SK-N-SH (cell line): ENCODE results near the gene C11orf86. TPM values are rescaled to one million over a fixed set of nuclear protein-coding genes. Genes with fewer than 3 reads are reported as not detected.
A peak's percentile ranks its signal among the peaks of the same experiment; 100 is the strongest.

Source experiments
- CTCF ChIA-PET: fragments of 300-600, 350-600 bp; formaldehyde crosslinking; extraction: SDS; loops from one replicate; lab custom pipeline; 2021; lab: Yijun Ruan, JAX
- POLR2A ChIA-PET: fragments of 350-600 bp; sonication (Branson Sonifier 250); formaldehyde crosslinking; extraction: SDS; loops from one replicate; lab custom pipeline; 2020; ENCODE audit warnings: antibody characterized with exemption, inconsistent platforms; lab: Yijun Ruan, JAX
- DNase-seq: peaks from one replicate; pipeline ENCODE4 v3.0.0; 2012
- H2AFZ ChIP-seq: fragments of 200-600 bp; sonication (generic); 2 replicates; pipeline ENCODE4 v1.8.1; 2016; ENCODE audit warnings: antibody characterized with exemption, mild to moderate bottlenecking, low read depth
- H3F3A ChIP-seq: fragments of 200-600 bp; sonication (generic); replicated peaks from 2 replicates; pipeline ENCODE3; 2016; ENCODE audit warnings: antibody characterized with exemption, mild to moderate bottlenecking; ENCODE audit not compliant: insufficient read depth
- H3K27ac ChIP-seq, 2 experiments: fragments of 200-500 bp in 1 of 2; fragments of 200-600 bp in 1 of 2; sonication (Bioruptor generic) in 1 of 2; sonication (generic), shearing (Covaris generic) in 1 of 2; 2 replicates each; pipeline versions ENCODE4 v1.5.1 to v1.6.1; 2014 to 2016; ENCODE audit warnings: low read depth in 2 of 2, inconsistent platforms in 1 of 2, low read length in 1 of 2, mild to moderate bottlenecking in 1 of 2, mixed read lengths in 1 of 2
- H3K27me3 ChIP-seq: fragments of 200-600 bp; sonication (generic), shearing (Covaris generic); 2 replicates; pipeline ENCODE4 v1.6.1; 2016; ENCODE audit warnings: mixed run types; ENCODE audit not compliant: insufficient read depth
- H3K36me3 ChIP-seq, 2 experiments: fragments of 200-500 bp in 1 of 2; fragments of 200-600 bp in 1 of 2; sonication (Bioruptor generic) in 1 of 2; sonication (generic) in 1 of 2; replicated peaks in 1 of 2; 2 replicates each; pipeline versions ENCODE3 to v1.5.1; 2014 to 2016; ENCODE audit warnings: low read length in 1 of 2, mild to moderate bottlenecking in 1 of 2; ENCODE audit not compliant: insufficient read depth in 2 of 2, control insufficient read depth in 1 of 2
- H3K4me1 ChIP-seq, 2 experiments: fragments of 200-500 bp in 1 of 2; fragments of 200-600 bp in 1 of 2; sonication (Bioruptor generic) in 1 of 2; sonication (generic), shearing (Covaris generic) in 1 of 2; 2 replicates each; pipeline versions ENCODE4 v1.5.1 to v1.6.1; 2014 to 2016; ENCODE audit warnings: low read depth in 1 of 2, low read length in 1 of 2, mixed run types in 1 of 2; ENCODE audit not compliant: insufficient read depth in 2 of 2, control insufficient read depth in 1 of 2
- H3K4me2 ChIP-seq: fragments of 200-600 bp; sonication (generic), shearing (Covaris generic); 2 replicates; pipeline ENCODE4 v1.6.1; 2017; ENCODE audit warnings: mixed run types
- H3K4me3 ChIP-seq, 2 experiments: fragments of 200-500 bp in 1 of 2; fragments of 200-600 bp in 1 of 2; sonication (Bioruptor generic) in 1 of 2; sonication (generic), shearing (Covaris generic) in 1 of 2; 2 replicates each; pipeline versions ENCODE4 v1.5.1 to v1.8.1; 2014 to 2016; ENCODE audit warnings: low read depth in 2 of 2, inconsistent platforms in 1 of 2, low read length in 1 of 2, mild to moderate bottlenecking in 1 of 2, mixed read lengths in 1 of 2, moderate library complexity in 1 of 2
- H3K79me2 ChIP-seq: fragments of 200-600 bp; sonication (generic); 2 replicates; pipeline ENCODE4 v1.8.1; 2017; ENCODE audit warnings: mild to moderate bottlenecking; ENCODE audit not compliant: insufficient read depth
- H3K9ac ChIP-seq: fragments of 200-600 bp; sonication (generic); 2 replicates; pipeline ENCODE4 v1.6.1; 2017; ENCODE audit warnings: mixed run types
- H3K9me2 ChIP-seq: fragments of 200-600 bp; sonication (generic); 2 replicates; pipeline ENCODE4 v1.6.1; 2017; ENCODE audit warnings: mixed run types
- H3K9me3 ChIP-seq: fragments of 200-600 bp; sonication (generic); 2 replicates; pipeline ENCODE4 v1.6.1; 2017; ENCODE audit warnings: mixed run types, mild to moderate bottlenecking, moderate library complexity
- H4K20me1 ChIP-seq: fragments of 200-600 bp; sonication (generic); 2 replicates; pipeline ENCODE4 v1.6.1; 2017; ENCODE audit warnings: mild to moderate bottlenecking, mixed run types; ENCODE audit not compliant: insufficient read depth
- EZH2phosphoT487 ChIP-seq: fragments of 200-600 bp; sonication (generic); IDR thresholded peaks from 2 replicates; pipeline ENCODE4 v1.6.1; 2017; ENCODE audit warnings: low read depth, mixed run types, mild to moderate bottlenecking, antibody characterized with exemption, moderate library complexity, borderline replicate concordance
- FOSL2 ChIP-seq: IDR thresholded peaks from 2 replicates; pipeline ENCODE4 v1.4.0; 2012; ENCODE audit warnings: low read depth, mild to moderate bottlenecking, moderate library complexity, borderline replicate concordance
- GABPA ChIP-seq: IDR thresholded peaks from 2 replicates; pipeline ENCODE4 v1.4.0; 2012; ENCODE audit warnings: low read depth, mild to moderate bottlenecking
- GATA2 ChIP-seq: sonication (generic); formaldehyde crosslinking; IDR thresholded peaks from 2 replicates; pipeline ENCODE4 v1.5.0; 2020; ENCODE audit warnings: mild to moderate bottlenecking, missing genetic modification reagents
- JUND ChIP-seq: IDR thresholded peaks from 2 replicates; pipeline ENCODE4 v1.4.0; 2012
- NFIC ChIP-seq: IDR thresholded peaks from 2 replicates; pipeline ENCODE4 v1.4.0; 2012; ENCODE audit warnings: borderline replicate concordance
- RXRA ChIP-seq: IDR thresholded peaks from 2 replicates; pipeline ENCODE4 v1.4.0; 2012; ENCODE audit warnings: low read depth, mild to moderate bottlenecking, borderline replicate concordance
- TCF12 ChIP-seq: IDR thresholded peaks from 2 replicates; pipeline ENCODE4 v1.4.0; 2012
- TEAD4 ChIP-seq: IDR thresholded peaks from 2 replicates; pipeline ENCODE4 v1.4.0; 2012; ENCODE audit warnings: mild to moderate bottlenecking, borderline replicate concordance; ENCODE audit not compliant: insufficient read depth
- YY1 ChIP-seq: IDR thresholded peaks from 2 replicates; pipeline ENCODE4 v1.4.0; 2012; ENCODE audit warnings: low read depth, mild to moderate bottlenecking
- WGBS: methylation state at CpG from one replicate; pipeline ENCODE4 v1.1.6; 2017; ENCODE audit warnings: low lambda C conversion rate; 5-methylcytosine and 5-hydroxymethylcytosine counted together
- polyA plus RNA-seq, 3 experiments: library from polyadenylated mRNA; depleted of rRNA; stranded (reverse); fragments of >200 nt; gene quantifications; 2 replicates each; pipeline ENCODE4 v1.2.3, GENCODE V29; 2012
- TF ChIP-seq, protein P1 (sequence below): IDR thresholded peaks from 2 replicates; pipeline ENCODE4 v1.4.0; 2012; ENCODE audit warnings: low read depth, borderline replicate concordance
- TF ChIP-seq, protein P2 (sequence below): fragments of 150-350 bp; IDR thresholded peaks from 2 replicates; pipeline ENCODE4 v1.6.1; 2016; ENCODE audit warnings: mild to moderate bottlenecking, low read depth, low read length
- TF ChIP-seq, protein P3 (sequence below): IDR thresholded peaks from 2 replicates; pipeline ENCODE4; 2012
- TF ChIP-seq, protein P4 (sequence below): fragments of 200-600 bp; sonication (generic); IDR thresholded peaks from 2 replicates; pipeline ENCODE4 v1.6.1; 2017; ENCODE audit warnings: antibody characterized with exemption, mild to moderate bottlenecking, moderate library complexity

The C11orf86 gene
- polyA plus RNA-seq, 1 of the 3 experiments (the other 2 are of a cell fraction): 0.08 TPM

DNA sequence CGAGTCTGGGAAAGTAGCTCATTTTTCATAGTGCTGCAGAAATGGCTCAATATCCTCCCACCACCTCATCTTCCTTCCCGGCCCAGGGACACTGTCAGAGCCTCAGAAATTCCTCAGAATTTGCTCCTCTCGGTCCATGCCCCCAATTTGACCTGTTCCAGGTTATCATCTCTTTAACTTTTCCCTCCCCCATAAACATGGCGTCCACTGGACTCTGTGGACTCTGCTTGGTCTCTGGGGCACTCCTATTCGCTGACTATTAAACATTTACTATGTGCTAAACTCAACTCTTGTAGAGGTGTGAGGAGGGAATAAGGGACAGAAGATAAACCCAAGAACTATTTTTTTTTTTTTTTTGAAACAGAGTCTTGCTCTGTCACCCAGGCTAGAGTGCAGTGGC is 8.8 kb upstream of the C11orf86 start (continued):
- TF ChIP-seq, protein P1, sequence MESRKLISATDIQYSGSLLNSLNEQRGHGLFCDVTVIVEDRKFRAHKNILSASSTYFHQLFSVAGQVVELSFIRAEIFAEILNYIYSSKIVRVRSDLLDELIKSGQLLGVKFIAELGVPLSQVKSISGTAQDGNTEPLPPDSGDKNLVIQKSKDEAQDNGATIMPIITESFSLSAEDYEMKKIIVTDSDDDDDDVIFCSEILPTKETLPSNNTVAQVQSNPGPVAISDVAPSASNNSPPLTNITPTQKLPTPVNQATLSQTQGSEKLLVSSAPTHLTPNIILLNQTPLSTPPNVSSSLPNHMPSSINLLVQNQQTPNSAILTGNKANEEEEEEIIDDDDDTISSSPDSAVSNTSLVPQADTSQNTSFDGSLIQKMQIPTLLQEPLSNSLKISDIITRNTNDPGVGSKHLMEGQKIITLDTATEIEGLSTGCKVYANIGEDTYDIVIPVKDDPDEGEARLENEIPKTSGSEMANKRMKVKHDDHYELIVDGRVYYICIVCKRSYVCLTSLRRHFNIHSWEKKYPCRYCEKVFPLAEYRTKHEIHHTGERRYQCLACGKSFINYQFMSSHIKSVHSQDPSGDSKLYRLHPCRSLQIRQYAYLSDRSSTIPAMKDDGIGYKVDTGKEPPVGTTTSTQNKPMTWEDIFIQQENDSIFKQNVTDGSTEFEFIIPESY: no peak
- no peak for TF ChIP-seq TEAD4
- TF ChIP-seq, protein P2, sequence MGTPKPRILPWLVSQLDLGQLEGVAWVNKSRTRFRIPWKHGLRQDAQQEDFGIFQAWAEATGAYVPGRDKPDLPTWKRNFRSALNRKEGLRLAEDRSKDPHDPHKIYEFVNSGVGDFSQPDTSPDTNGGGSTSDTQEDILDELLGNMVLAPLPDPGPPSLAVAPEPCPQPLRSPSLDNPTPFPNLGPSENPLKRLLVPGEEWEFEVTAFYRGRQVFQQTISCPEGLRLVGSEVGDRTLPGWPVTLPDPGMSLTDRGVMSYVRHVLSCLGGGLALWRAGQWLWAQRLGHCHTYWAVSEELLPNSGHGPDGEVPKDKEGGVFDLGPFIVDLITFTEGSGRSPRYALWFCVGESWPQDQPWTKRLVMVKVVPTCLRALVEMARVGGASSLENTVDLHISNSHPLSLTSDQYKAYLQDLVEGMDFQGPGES: no peak

DNA sequence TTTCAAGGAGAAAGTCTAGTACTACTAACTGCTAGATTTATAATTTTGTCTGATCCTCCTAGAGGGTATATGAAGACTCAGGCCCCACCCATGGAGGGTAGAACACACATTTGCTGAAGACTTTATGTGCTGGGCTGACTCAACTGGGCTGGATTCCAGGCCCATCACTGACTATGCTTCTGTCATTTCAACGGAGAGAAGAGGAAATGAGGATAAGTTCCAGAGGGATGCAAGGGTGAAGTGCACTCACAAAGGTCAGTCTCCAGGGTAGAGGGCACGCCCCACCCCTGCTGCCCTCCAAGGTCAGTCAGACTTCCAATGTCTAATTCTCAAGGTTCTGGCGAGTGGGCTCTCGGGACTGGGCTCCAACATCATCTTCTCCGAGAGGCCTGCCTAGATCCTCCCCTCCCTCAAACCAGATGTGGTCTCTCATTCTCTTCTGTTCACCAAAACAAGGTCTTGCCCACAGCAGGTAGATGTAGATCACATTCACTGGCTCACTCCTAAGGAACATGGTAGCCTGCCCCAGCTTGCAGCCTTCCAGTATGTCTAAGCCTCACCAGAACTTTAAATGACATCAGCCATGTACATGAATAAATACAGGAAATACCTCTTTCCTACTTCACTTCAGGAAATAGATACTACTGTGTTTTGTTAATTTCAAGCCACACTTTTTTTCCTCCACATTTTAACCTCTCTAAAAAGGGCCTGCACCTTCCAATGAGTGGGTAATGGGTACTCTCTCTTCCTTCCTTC is 7.3 kb upstream of the C11orf86 start:
- Histone ChIP-seq H3K9me2 (no peaks in the 10 kb centered on the region), H3K9me3 (no peaks in the 10 kb centered on the region), H3K9ac (peak overlapping the region; percentile 6; the same call in 1 of the 2 replicates), H3K27me3 (no peaks in the 10 kb centered on the region), H3K4me3 (no peak overlapping the region), H3K27ac (peak overlapping the region in 1 of 2 experiments; percentile 98; a peak in 2 of 4 replicates), H2AFZ (peak overlapping the region; percentile 1; the same call in 1 of the 2 replicates), H3K79me2 (no peaks in the 10 kb centered on the region), H4K20me1 (no peaks in the 10 kb centered on the region), H3F3A (peaks cover 38% of the 10 kb centered on the region), H3K4me2 (peak overlapping the region; percentile 30; the same call in 1 of the 2 replicates), H3K36me3 (no peaks in the 10 kb centered on the region), H3K4me1 (peaks cover 0 to 32% of the 10 kb centered on the region in 2 experiments; a peak in 3 of 4 replicates)
- WGBS: 65% methylated on average over 5 of the region's 5 CpGs
- DNase-seq: no peak
- ChIA-PET POLR2A (no interaction called here), CTCF (no interaction called here)
- TF ChIP-seq FOSL2 (peak; percentile 54; the same call in 1 of the 2 replicates), EZH2phosphoT487 (no peak), NFIC (peak; percentile 72), GATA2 (no peak), YY1 (no peak), RXRA (peak; percentile 62; the same call in 1 of the 2 replicates), GABPA (no peak), JUND (0 out of 2 replicates have a peak, but pooled peaks have one; percentile 38), TCF12 (peak; percentile 57; the same call in 1 of the 2 replicates), TEAD4 (no peak)
- TF ChIP-seq, protein P3, sequence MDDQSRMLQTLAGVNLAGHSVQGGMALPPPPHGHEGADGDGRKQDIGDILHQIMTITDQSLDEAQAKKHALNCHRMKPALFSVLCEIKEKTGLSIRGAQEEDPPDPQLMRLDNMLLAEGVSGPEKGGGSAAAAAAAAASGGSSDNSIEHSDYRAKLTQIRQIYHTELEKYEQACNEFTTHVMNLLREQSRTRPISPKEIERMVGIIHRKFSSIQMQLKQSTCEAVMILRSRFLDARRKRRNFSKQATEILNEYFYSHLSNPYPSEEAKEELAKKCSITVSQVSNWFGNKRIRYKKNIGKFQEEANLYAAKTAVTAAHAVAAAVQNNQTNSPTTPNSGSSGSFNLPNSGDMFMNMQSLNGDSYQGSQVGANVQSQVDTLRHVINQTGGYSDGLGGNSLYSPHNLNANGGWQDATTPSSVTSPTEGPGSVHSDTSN: peak; percentile 61
- TF ChIP-seq, protein P4, sequence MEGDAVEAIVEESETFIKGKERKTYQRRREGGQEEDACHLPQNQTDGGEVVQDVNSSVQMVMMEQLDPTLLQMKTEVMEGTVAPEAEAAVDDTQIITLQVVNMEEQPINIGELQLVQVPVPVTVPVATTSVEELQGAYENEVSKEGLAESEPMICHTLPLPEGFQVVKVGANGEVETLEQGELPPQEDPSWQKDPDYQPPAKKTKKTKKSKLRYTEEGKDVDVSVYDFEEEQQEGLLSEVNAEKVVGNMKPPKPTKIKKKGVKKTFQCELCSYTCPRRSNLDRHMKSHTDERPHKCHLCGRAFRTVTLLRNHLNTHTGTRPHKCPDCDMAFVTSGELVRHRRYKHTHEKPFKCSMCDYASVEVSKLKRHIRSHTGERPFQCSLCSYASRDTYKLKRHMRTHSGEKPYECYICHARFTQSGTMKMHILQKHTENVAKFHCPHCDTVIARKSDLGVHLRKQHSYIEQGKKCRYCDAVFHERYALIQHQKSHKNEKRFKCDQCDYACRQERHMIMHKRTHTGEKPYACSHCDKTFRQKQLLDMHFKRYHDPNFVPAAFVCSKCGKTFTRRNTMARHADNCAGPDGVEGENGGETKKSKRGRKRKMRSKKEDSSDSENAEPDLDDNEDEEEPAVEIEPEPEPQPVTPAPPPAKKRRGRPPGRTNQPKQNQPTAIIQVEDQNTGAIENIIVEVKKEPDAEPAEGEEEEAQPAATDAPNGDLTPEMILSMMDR: no peak
